ENCODE data around the gene GPLD1. TPM values are rescaled to one million over a fixed set of nuclear protein-coding genes. Genes with fewer than 3 reads are reported as not detected.

The GPLD1 gene
- total RNA-seq, 2 experiments from 2014 or later, result 0.51 to 0.72 TPM

DNA sequence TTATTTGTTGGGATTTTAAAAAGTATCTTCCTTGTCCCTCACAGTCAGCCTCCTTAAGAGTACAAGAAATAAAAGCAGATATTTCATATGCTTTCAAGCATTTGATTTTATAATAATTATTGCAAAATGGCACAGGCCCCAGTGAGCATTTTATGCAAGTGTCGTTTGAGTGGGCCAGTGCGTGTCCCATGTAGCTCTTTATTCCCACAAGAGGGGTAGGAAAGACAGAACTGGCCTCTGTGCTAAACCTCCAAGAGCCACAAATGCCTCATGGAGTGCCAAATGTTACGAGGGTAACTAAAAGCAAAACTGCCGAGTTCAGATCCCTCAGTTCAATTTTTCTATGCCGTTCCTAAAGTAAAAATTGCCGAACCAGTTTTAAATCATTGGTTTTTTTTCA is 12.7 kb downstream of the GPLD1 start:
- ChIA-PET POLR2A (no interaction called here), CTCF (interaction anchor here (4.3 kb wide), 1 partner anchor 18 kb away, joined by 22 read pairs; the partner anchor contains the start of gene ALDH5A1)
- H3K36me3 Mint-ChIP-seq (ENCODE audit: low read depth), result no peaks in the 10 kb centered on the region
- intact Hi-C loops (cut with micrococcal nuclease), result no loop called here
- DNase-seq, result no peak
- no peaks in the 10 kb centered on the region for H3K4me1 Mint-ChIP-seq (ENCODE audit: low read depth)
- TF ChIP-seq, protein P1, sequence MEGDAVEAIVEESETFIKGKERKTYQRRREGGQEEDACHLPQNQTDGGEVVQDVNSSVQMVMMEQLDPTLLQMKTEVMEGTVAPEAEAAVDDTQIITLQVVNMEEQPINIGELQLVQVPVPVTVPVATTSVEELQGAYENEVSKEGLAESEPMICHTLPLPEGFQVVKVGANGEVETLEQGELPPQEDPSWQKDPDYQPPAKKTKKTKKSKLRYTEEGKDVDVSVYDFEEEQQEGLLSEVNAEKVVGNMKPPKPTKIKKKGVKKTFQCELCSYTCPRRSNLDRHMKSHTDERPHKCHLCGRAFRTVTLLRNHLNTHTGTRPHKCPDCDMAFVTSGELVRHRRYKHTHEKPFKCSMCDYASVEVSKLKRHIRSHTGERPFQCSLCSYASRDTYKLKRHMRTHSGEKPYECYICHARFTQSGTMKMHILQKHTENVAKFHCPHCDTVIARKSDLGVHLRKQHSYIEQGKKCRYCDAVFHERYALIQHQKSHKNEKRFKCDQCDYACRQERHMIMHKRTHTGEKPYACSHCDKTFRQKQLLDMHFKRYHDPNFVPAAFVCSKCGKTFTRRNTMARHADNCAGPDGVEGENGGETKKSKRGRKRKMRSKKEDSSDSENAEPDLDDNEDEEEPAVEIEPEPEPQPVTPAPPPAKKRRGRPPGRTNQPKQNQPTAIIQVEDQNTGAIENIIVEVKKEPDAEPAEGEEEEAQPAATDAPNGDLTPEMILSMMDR (IDR thresholded peaks at IDR 0.05), result no peak
- H3K27me3 Mint-ChIP-seq, result no peaks in the 10 kb centered on the region
- H3K4me3 Mint-ChIP-seq, result no peak overlapping the region
- no peaks in the 10 kb centered on the region for H3K9me3 Mint-ChIP-seq
- no peak overlapping the region for H3K27ac Mint-ChIP-seq
- no peak for ATAC-seq

DNA sequence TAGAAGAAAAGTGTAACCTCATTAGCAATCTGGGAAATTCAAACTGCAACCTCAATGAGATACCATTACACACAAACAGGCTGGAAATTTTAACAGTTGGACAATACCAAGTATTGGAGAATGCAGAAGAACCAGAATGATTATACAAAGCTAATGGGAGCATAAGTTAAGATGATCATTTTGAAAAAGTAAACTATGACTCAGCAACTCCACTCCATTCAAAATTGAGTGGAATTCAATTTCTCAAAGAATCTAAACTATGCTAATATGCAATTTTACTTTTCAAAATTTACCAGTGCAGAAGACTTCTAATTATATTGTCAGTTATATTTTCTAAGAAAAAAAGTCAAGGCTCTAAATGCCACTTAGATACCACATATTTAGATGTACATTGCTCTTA is 17.2 kb downstream of the GPLD1 start:
- H3K27ac Mint-ChIP-seq, result no peak overlapping the region
- no peak for DNase-seq
- ChIA-PET POLR2A (no interaction called here), CTCF (no interaction called here)
- H3K27me3 Mint-ChIP-seq, result no peaks in the 10 kb centered on the region
- no peak for ATAC-seq
- no peaks in the 10 kb centered on the region for H3K4me1 Mint-ChIP-seq (ENCODE audit: low read depth)
- H3K9me3 Mint-ChIP-seq, result no peaks in the 10 kb centered on the region
- TF ChIP-seq, protein P1 (IDR thresholded peaks at IDR 0.05), result no peak
- no peak overlapping the region for H3K4me3 Mint-ChIP-seq
- intact Hi-C loops (cut with micrococcal nuclease), result no loop called here
- H3K36me3 Mint-ChIP-seq (ENCODE audit: low read depth), result no peaks in the 10 kb centered on the region

DNA sequence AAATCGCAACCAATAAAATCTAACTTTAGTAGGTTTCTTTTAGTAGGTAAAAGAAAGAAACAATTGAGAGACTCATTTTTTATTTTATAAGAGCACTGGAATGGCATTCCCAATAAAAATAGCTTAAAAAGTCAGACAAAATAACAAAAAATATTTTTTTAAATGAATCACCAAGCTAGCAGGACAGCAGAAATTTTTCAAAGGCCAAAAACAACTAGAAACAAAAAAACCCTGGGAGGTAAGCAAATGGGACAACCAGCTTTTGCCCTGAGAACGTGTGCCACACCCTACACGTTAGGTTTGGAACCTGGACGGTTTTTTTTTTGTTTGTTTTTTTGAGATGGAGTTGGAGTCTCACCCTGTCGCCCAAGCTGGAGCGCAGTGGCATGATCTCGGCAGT is 19.6 kb downstream of the GPLD1 start:
- H3K4me1 Mint-ChIP-seq (ENCODE audit: low read depth), result no peaks in the 10 kb centered on the region
- ChIA-PET POLR2A (interaction anchor here (0.6 kb wide), 1 partner anchor 58 kb away, joined by 4 read pairs; no protein-coding TSS in a partner anchor), CTCF (no interaction called here)
- H3K4me3 Mint-ChIP-seq, result no peak overlapping the region
- no peak overlapping the region for H3K27ac Mint-ChIP-seq
- no peaks in the 10 kb centered on the region for H3K27me3 Mint-ChIP-seq
- TF ChIP-seq, protein P1 (IDR thresholded peaks at IDR 0.05), result no peak
- ATAC-seq, result no peak
- no peaks in the 10 kb centered on the region for H3K9me3 Mint-ChIP-seq
- intact Hi-C loops (cut with micrococcal nuclease), result no loop called here
- no peak for DNase-seq
- H3K36me3 Mint-ChIP-seq (ENCODE audit: low read depth), result no peaks in the 10 kb centered on the region

DNA sequence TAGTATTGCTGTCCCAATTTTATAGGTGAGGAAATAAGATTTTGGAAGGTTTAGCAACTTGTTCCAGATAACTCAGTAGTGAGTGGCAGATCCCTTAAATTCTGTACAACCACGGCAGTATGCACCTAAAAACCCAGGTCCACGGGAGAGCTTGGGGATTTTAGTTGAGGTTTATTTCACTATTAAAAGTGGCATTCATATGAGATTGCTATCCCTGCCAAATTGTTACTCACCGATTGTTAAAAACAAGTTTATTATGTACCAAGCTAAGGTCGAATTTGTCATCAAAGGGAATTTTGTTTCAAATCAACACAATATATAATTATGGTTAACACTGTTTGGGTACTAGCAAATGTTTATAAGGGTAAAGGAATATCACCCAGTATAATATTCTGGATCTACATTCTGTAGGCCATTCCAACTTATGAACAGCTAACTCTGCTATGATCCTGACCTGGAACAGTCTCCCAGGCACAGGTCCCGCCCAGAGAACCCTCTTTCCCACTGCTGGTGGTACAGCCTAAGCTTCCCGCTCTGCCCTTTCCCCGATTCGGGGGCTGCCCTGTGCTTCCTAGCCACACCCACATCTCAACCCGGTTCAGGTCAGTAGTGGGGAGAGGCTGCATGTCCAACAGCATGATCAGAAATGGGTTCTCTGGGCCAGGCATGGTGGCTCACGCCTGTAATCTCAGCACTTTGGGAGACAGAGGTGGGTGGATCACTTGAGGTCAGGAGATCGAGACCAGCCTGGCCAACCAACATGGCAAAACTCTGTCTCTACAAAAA is 24.9 kb downstream of the GPLD1 start:
- POLR2A ChIA-PET, result no interaction called here
- TF ChIP-seq, protein P1 (IDR thresholded peaks at IDR 0.05), result no peak
- intact Hi-C loops (cut with micrococcal nuclease), result no loop called here
- Mint-ChIP-seq H3K4me1 (ENCODE audit: low read depth) (no peaks in the 10 kb centered on the region), H3K9me3 (no peaks in the 10 kb centered on the region), H3K4me3 (no peak overlapping the region), H3K27ac (no peak overlapping the region), H3K27me3 (no peaks in the 10 kb centered on the region), H3K36me3 (ENCODE audit: low read depth) (no peaks in the 10 kb centered on the region)
- ATAC-seq, result no peak
- CTCF ChIA-PET, result no interaction called here
- no peak for DNase-seq

DNA sequence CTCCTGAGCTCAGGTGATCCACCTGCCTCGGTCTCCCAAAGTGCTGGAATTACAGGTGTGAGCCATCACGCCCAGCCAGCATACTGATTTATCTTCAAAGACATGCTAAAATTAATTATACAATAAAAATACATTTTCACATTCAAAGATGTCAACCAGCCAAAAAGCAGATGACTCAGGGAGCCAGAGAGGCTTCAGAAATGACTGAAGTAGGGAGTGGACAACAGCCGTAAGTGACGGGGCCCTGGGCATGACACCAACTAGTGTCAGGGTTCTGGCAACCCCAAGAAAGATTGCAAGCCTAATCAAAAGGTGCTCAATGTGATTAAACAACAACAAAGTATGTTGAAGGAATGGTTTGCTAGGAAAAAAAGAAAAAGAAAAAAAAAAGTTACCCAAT is 28.4 kb downstream of the GPLD1 start:
- DNase-seq (no peak), ATAC-seq (no peak)
- no peak overlapping the region for H3K4me3 Mint-ChIP-seq
- no peaks in the 10 kb centered on the region for H3K9me3 Mint-ChIP-seq
- no peak overlapping the region for H3K27ac Mint-ChIP-seq
- CTCF ChIA-PET, result interaction anchor here (1.9 kb wide), 1 partner anchor 30 kb away, joined by 8 read pairs; no protein-coding TSS in a partner anchor
- H3K36me3 Mint-ChIP-seq (ENCODE audit: low read depth), result no peaks in the 10 kb centered on the region
- no peaks in the 10 kb centered on the region for H3K4me1 Mint-ChIP-seq (ENCODE audit: low read depth)
- intact Hi-C loops (cut with micrococcal nuclease), result no loop called here
- POLR2A ChIA-PET, result no interaction called here
- no peaks in the 10 kb centered on the region for H3K27me3 Mint-ChIP-seq
- TF ChIP-seq, protein P1 (IDR thresholded peaks at IDR 0.05), result no peak

Measured in activated CD8-positive, alpha-beta T cell treated with anti-CD3 and anti-CD28 coated beads for 36 hours (primary cell).